GM13976 (cell line): ENCODE data around the gene CLTRN.

Source experiments
- DNase-seq: peaks from one replicate; pipeline ENCODE4 v3.0.0; 2012; ENCODE audit warnings: low spot score
- CTCF ChIP-seq: IDR thresholded peaks from 2 replicates; pipeline ENCODE4 v1.5.1; 2012; ENCODE audit warnings: borderline replicate concordance, mild to moderate bottlenecking; ENCODE audit not compliant: insufficient read depth; ENCODE audit errors: extremely low read depth, missing control alignments, control extremely low read depth
- in situ Hi-C: fragments of 300-500 bp; cut with MboI; formaldehyde crosslinking; loops from one replicate; pipeline ENCODE4 v1.12.0; 2022; ENCODE audit warnings: low sequenced_read_pairs, mixed read lengths, inconsistent platforms; ENCODE audit not compliant: unreplicated experiment

CLTRN gene

GRCh38 chrX:15602761-15603160 is 61.8 kb downstream of the CLTRN start:
- no peak for DNase-seq
- in situ Hi-C loops, result no loop called here
- no peak for TF ChIP-seq CTCF

DNA sequence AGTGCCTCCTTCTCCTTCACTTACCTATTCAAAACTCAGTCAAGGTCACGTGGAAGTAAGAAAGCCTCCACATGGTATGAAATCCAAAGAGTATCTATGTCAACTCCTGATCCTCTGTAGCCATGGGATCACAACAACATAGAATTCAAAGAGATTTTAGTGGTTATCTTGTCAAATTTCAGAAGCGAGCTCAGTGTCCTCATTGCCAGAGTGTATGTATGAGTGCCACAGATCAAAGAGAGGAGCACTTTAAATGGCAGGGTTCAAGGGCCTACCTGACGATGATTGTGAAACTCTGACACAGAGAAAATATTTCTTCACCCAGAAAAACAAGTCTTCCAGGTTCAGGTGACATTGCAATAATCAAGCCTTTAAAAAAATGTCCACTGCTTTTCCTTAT is 62.7 kb downstream of the CLTRN start:
- in situ Hi-C loops, result no loop called here
- DNase-seq, result no peak
- TF ChIP-seq CTCF, result no peak

DNA sequence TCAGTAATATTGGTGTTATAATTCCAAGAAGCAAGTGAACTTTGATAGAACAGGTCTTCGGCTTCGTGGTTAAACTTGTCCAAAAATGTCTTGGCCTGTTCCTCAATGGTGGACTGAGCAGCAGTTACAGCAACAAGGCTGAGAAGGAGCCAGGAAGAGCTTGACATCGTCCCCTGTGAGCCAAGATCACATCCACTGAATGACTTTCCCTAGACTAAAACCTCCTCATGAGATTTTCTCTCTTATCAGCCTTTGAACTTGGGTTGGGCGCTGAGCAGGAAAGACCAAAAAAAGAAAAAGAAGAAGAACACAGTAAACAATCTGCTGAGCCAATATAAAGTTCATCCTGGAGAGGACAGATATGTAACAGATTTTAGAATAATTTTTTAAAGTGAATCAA is 63.9 kb downstream of the CLTRN start, which contains the start of gene ACE2:
TSS of gene ACE2 (minus strand) at position 216 of the 400 bp plus-strand sequence. CDS start at position 167, 49 bp downstream.
- DNase-seq, result no peak
- in situ Hi-C loops, result no loop called here
- no peak for TF ChIP-seq CTCF

- no peak for DNase-seq
- in situ Hi-C loops, result no loop called here
- TF ChIP-seq CTCF, result no peak
Measured at GRCh38 chrX:15600049-15600448, 64.6 kb downstream of the CLTRN start.

DNA sequence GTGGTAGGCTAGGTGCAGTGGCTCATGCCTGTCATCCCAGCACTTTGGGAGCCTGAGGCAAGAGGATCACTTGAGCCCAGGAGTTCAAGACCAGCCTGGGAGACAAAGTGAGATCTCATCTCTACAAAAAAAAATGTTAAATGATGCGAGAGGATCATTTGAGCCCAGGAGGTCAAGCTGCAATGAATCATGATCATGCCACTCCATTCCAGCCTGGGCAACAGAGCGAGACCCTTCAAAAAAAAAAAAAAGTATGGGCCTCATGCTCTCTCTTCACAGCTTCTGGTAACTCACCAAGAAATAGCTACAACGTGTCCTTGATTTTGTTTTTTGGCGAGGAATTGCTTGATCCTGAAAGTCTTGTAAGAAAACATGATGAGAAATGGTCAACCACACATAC is 65.1 kb downstream of the CLTRN start:
- no peak for TF ChIP-seq CTCF
- DNase-seq, result no peak
- in situ Hi-C loops, result no loop called here

GRCh38 chrX:15598026-15598425 is 66.6 kb downstream of the CLTRN start:
- in situ Hi-C loops, result no loop called here
- no peak for DNase-seq
- TF ChIP-seq CTCF, result no peak

GRCh38 chrX:15594371-15594770 is 70.2 kb downstream of the CLTRN start:
- in situ Hi-C loops, result no loop called here
- no peak for TF ChIP-seq CTCF
- DNase-seq, result no peak
